Upper lobe of left lung (tissue), 6 donors: ENCODE measurements around the gene IBTK. TPM values are rescaled to one million over a fixed set of nuclear protein-coding genes. Genes with fewer than 3 reads are reported as not detected.

ENCODE experiments used
- ATAC-seq, 2 donors: fragments of 200-7000 bp; cut with Tn5 transposase; one replicate each; pipeline ENCODE4 v1.9.1; 2022; ENCODE audit warnings: mild to moderate bottlenecking in 2 of 2, moderate library complexity in 2 of 2; ENCODE audit not compliant: low FRiP score in 2 of 2
- DNase-seq, 2 donors: peaks; one replicate each; pipeline ENCODE4 v3.0.0-alpha.2; 2019 to 2020
- H3K27ac ChIP-seq, 4 donors: fragments of 200-600 bp; sonication (generic); one replicate each; pipeline ENCODE4 v1.5.1; 2016 to 2019
- H3K27me3 ChIP-seq, 4 donors: fragments of 200-600 bp; sonication (generic); one replicate each; pipeline ENCODE4 v1.5.1; 2017 to 2019
- H3K36me3 ChIP-seq, 4 donors: fragments of 200-600 bp; sonication (generic); one replicate each; pipeline ENCODE4 v1.5.1; 2016 to 2019
- H3K4me1 ChIP-seq, 4 donors: fragments of 200-600 bp; sonication (generic); one replicate each; pipeline ENCODE4 v1.5.1; 2018 to 2019
- H3K4me3 ChIP-seq, 4 donors: fragments of 200-600 bp; sonication (generic); one replicate each; pipeline ENCODE4 v1.5.1; 2017 to 2019; ENCODE audit warnings: mild to moderate bottlenecking in 2 of 4, moderate library complexity in 1 of 4
- H3K9me3 ChIP-seq, 4 donors: fragments of 200-600 bp; sonication (generic); one replicate each; pipeline ENCODE4 v1.5.1; 2018 to 2019
- CTCF ChIP-seq, 6 experiments: fragments of 450-650 bp in 4 of 6; fragments of 200-600 bp in 2 of 6; sonication (generic) in 2 of 6; IDR thresholded peaks; one replicate each; pipeline ENCODE4 v1.5.1; 2016 to 2019; ENCODE audit warnings: antibody characterized with exemption in 6 of 6
- EP300 ChIP-seq, 4 donors: sonication (generic); formaldehyde crosslinking; IDR thresholded peaks; one replicate each; pipeline ENCODE4 v1.5.1; 2017; ENCODE audit warnings: antibody characterized with exemption in 4 of 4, control low read depth in 2 of 4
- POLR2A ChIP-seq, 4 donors: fragments of 450-650 bp; IDR thresholded peaks; one replicate each; pipeline ENCODE4 v1.5.1; 2016 to 2017; ENCODE audit warnings: antibody characterized with exemption in 4 of 4, mild to moderate bottlenecking in 2 of 4
- POLR2AphosphoS5 ChIP-seq, 2 donors: sonication (generic); formaldehyde crosslinking; IDR thresholded peaks; one replicate each; pipeline ENCODE4 v1.5.1; 2017; ENCODE audit warnings: antibody characterized with exemption in 2 of 2
- WGBS, 2 donors: methylation state at CpG; one replicate each; pipeline ENCODE4 v1.1.5; 2017 to 2018; 5-methylcytosine and 5-hydroxymethylcytosine counted together
- total RNA-seq, 6 donors: library from RNA; depleted of rRNA in 4 of 6; stranded (reverse); fragments of >200 nt in 4 of 6; gene quantifications; one replicate each; pipeline versions ENCODE4 v1.1.0 to v1.2.1, GENCODE V29; 2016 to 2021
- donor health status: DM: no; HTN: no; CAD: no; lungs with moderate emphysema.
- donor health status: DM: no; HTN: yes; CAD: no; lungs with severe emphysema.

The IBTK gene
- total RNA-seq, 6 donors from 2014 or later, result 17.8 to 47.7 (median 29.7) TPM

- ATAC-seq, result no peak
- Histone ChIP-seq H3K27me3 (no peaks in the 10 kb centered on the region), H3K4me1 (no peaks in the 10 kb centered on the region), H3K27ac (no peak overlapping the region), H3K4me3 (no peak overlapping the region), H3K36me3 (peaks cover 0 to 64% (median 16%) of the 10 kb centered on the region in 4 donors), H3K9me3 (no peaks in the 10 kb centered on the region)
- DNase-seq, result no peak
- TF ChIP-seq EP300 (IDR thresholded peaks at IDR 0.05), result no peak
- no peak for TF ChIP-seq CTCF (IDR thresholded peaks at IDR 0.05)
- TF ChIP-seq POLR2AphosphoS5 (IDR thresholded peaks at IDR 0.05), result no peak
- TF ChIP-seq POLR2A (IDR thresholded peaks at IDR 0.05), result no peak
- 90 to 92% methylated on average over 4 of the region's 4 CpGs for WGBS, 2 donors
These were observed 68.1 kb downstream of the IBTK start for GRCh38 chr6:82179415-82179814.

GRCh38 chr6:82178759-82179112 is 68.8 kb downstream of the IBTK start:
- TF ChIP-seq POLR2A (IDR thresholded peaks at IDR 0.05) (no peak), EP300 (IDR thresholded peaks at IDR 0.05) (no peak), CTCF (IDR thresholded peaks at IDR 0.05) (no peak), POLR2AphosphoS5 (IDR thresholded peaks at IDR 0.05) (no peak)
- Histone ChIP-seq H3K27ac (no peak overlapping the region), H3K36me3 (peaks cover 0 to 61% (median 17%) of the 10 kb centered on the region in 4 donors), H3K27me3 (no peaks in the 10 kb centered on the region), H3K4me3 (no peak overlapping the region), H3K4me1 (no peaks in the 10 kb centered on the region), H3K9me3 (no peaks in the 10 kb centered on the region)
- ATAC-seq (no peak), DNase-seq (no peak)
- 88 to 97% methylated on average over 1 of the region's 1 CpG for WGBS, 2 donors

GRCh38 chr6:82178077-82178758 is 69.3 kb downstream of the IBTK start:
- ATAC-seq (peak in 1 of 2 donors; percentile 68), DNase-seq (no peak)
- peaks cover 0 to 63% (median 19%) of the 10 kb centered on the region in 4 donors for H3K36me3 ChIP-seq

GRCh38 chr6:82176616-82177015 is 70.9 kb downstream of the IBTK start:
- peaks cover 0 to 66% (median 32%) of the 10 kb centered on the region in 4 donors for H3K36me3 ChIP-seq
- H3K27me3 ChIP-seq, result no peaks in the 10 kb centered on the region
- H3K27ac ChIP-seq, result no peak overlapping the region
- H3K4me3 ChIP-seq, result no peak overlapping the region
- TF ChIP-seq EP300 (IDR thresholded peaks at IDR 0.05) (no peak), POLR2AphosphoS5 (IDR thresholded peaks at IDR 0.05) (no peak), CTCF (IDR thresholded peaks at IDR 0.05) (no peak)
- DNase-seq, result no peak
- no peaks in the 10 kb centered on the region for H3K4me1 ChIP-seq
- 72 to 77% methylated on average over 1 of the region's 1 CpG for WGBS, 2 donors
- ATAC-seq, result peak in 1 of 2 donors; percentile 24
- no peaks in the 10 kb centered on the region for H3K9me3 ChIP-seq

More at GRCh38 chr6:82178077-82178758, 69.3 kb downstream of the IBTK start:
- TF ChIP-seq POLR2A (IDR thresholded peaks at IDR 0.05) (no peak), CTCF (IDR thresholded peaks at IDR 0.05) (peak in 2 of 6 experiments; percentile 12 to 13)
- no peaks in the 10 kb centered on the region for H3K9me3 ChIP-seq
- no peaks in the 10 kb centered on the region for H3K27me3 ChIP-seq
- 62 to 71% methylated on average over 2 of the region's 2 CpGs for WGBS, 2 donors
- no peaks in the 10 kb centered on the region for H3K4me1 ChIP-seq
- no peak overlapping the region for H3K27ac ChIP-seq
- H3K4me3 ChIP-seq, result no peak overlapping the region

- DNase-seq (no peak), ATAC-seq (no peak)
- Histone ChIP-seq H3K4me3 (no peak overlapping the region), H3K4me1 (no peaks in the 10 kb centered on the region), H3K27ac (no peak overlapping the region), H3K36me3 (peaks cover 0 to 82% (median 31%) of the 10 kb centered on the region in 4 donors), H3K27me3 (no peaks in the 10 kb centered on the region), H3K9me3 (no peaks in the 10 kb centered on the region)
- no peak for TF ChIP-seq EP300 (IDR thresholded peaks at IDR 0.05)
- no peak for TF ChIP-seq CTCF (IDR thresholded peaks at IDR 0.05)
- no peak for TF ChIP-seq POLR2AphosphoS5 (IDR thresholded peaks at IDR 0.05)
- TF ChIP-seq POLR2A (IDR thresholded peaks at IDR 0.05), result no peak
- WGBS, 2 donors, result 90% methylated on average over 5 of the region's 5 CpGs
These were observed 75.0 kb downstream of the IBTK start for GRCh38 chr6:82172594-82172993.
